ENCODE results near the gene PCDHGA9. TPM values are rescaled to one million over a fixed set of nuclear protein-coding genes. Genes with fewer than 3 reads are reported as not detected.
A peak's percentile ranks its signal among the peaks of the same experiment; 100 is the strongest.

Gene PCDHGA9
- polyA plus RNA-seq (2012; ENCODE audit: insufficient read length, low read depth) = 0.16 TPM

DNA sequence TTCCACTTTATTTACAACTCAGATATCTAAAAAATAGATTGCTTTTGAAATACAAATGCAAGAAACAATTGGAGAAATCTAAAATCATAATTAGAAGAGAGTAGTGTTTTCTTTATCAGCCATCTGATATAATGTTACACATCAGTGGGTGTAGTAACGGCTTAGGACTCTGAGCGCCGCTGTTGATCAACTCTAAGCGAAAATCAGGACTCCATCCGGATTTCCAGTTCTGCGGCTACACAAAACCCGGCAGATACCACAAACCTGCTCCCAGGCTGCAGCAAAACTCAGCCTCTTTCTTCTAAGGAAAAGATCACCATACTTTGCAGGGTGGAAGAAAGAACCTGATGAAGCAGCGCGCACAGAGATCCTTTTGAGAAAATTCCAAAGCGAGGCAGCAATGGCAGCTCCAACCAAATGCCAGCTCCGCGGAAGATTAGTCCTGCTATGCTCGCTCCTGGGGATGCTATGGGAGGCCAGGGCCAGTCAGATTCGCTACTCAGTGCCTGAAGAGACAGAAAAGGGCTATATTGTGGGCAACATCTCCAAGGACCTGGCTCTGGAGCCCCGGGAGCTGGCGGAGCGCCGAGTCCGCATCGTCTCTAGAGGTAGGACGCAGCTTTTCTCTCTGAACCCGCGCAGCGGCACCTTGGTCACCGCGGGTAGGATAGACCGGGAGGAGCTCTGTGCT lies at the start of gene PCDHGA9:
Gene PCDHGA9, plus strand, starts transcription at position 226 of the 691 bp plus-strand sequence. Its CDS starts 175 bp downstream, at position 401.
- TF ChIP-seq, protein P1, sequence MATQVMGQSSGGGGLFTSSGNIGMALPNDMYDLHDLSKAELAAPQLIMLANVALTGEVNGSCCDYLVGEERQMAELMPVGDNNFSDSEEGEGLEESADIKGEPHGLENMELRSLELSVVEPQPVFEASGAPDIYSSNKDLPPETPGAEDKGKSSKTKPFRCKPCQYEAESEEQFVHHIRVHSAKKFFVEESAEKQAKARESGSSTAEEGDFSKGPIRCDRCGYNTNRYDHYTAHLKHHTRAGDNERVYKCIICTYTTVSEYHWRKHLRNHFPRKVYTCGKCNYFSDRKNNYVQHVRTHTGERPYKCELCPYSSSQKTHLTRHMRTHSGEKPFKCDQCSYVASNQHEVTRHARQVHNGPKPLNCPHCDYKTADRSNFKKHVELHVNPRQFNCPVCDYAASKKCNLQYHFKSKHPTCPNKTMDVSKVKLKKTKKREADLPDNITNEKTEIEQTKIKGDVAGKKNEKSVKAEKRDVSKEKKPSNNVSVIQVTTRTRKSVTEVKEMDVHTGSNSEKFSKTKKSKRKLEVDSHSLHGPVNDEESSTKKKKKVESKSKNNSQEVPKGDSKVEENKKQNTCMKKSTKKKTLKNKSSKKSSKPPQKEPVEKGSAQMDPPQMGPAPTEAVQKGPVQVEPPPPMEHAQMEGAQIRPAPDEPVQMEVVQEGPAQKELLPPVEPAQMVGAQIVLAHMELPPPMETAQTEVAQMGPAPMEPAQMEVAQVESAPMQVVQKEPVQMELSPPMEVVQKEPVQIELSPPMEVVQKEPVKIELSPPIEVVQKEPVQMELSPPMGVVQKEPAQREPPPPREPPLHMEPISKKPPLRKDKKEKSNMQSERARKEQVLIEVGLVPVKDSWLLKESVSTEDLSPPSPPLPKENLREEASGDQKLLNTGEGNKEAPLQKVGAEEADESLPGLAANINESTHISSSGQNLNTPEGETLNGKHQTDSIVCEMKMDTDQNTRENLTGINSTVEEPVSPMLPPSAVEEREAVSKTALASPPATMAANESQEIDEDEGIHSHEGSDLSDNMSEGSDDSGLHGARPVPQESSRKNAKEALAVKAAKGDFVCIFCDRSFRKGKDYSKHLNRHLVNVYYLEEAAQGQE (IDR thresholded peaks at IDR 0.05; ENCODE audit: insufficient read depth in 1 of 2, low read depth in 2 of 2, low read length in 2 of 2) = no peak
- no peak for TF ChIP-seq POLR2AphosphoS5 (IDR thresholded peaks at IDR 0.05; ENCODE audit: low read depth, low read length)
- TF ChIP-seq SIN3A (IDR thresholded peaks at IDR 0.05; ENCODE audit: borderline replicate concordance, insufficient read depth, low read length) = no peak
- no peak for TF ChIP-seq TAF1 (IDR thresholded peaks at IDR 0.05; ENCODE audit: borderline replicate concordance, insufficient read depth, low read length)
- TF ChIP-seq FOXP2 (optimal IDR thresholded peaks at IDR 0.05; ENCODE audit: borderline replicate concordance, extremely low read depth, extremely low read length, insufficient read depth) = no peak

DNA sequence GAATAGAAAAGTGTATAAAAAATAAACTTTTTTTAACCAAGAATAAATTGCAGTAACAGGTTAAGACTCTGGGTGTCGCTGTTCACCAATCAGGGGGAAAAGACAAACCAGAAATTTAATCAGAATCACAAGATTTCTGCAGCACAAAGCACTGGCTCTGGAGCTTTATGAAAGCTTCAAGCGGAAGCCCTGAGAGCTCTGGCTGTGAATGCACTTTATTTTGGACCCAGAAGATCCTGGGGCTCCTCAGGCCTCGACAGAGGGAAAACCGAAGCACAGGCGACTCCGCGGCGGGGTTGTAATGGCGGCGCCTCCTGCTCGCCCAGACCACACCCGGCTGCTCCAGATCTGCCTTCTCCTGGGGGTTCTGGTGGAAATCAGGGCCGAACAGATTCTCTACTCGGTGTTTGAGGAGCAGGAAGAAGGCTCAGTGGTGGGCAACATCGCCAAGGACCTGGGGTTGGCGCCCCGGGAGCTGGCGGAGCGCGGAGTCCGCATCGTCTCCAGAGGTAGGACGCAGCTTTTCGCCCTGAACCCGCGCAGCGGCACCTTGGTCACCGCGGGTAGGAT lies 47.6 kb upstream of the PCDHGA9 start, which contains the start of gene PCDHGA4:
Gene PCDHGA4, plus strand, starts transcription at position 122 of the 570 bp plus-strand sequence. Its CDS starts 87 bp downstream, at position 209.
- no peak for TF ChIP-seq TAF1 (IDR thresholded peaks at IDR 0.05; ENCODE audit: borderline replicate concordance, insufficient read depth, low read length)

GRCh38 chr5:141355641-141356040 lies 46.9 kb upstream of the PCDHGA9 start:
- no peak for TF ChIP-seq FOXP2 (optimal IDR thresholded peaks at IDR 0.05; ENCODE audit: borderline replicate concordance, extremely low read depth, extremely low read length, insufficient read depth)
- TF ChIP-seq TAF1 (IDR thresholded peaks at IDR 0.05; ENCODE audit: borderline replicate concordance, insufficient read depth, low read length) = no peak
- TF ChIP-seq SIN3A (IDR thresholded peaks at IDR 0.05; ENCODE audit: borderline replicate concordance, insufficient read depth, low read length) = no peak
- no peak for TF ChIP-seq POLR2AphosphoS5 (IDR thresholded peaks at IDR 0.05; ENCODE audit: low read depth, low read length)
- TF ChIP-seq, protein P1 (IDR thresholded peaks at IDR 0.05; ENCODE audit: insufficient read depth in 1 of 2, low read depth in 2 of 2, low read length in 2 of 2) = no peak

- TF ChIP-seq SIN3A (IDR thresholded peaks at IDR 0.05; ENCODE audit: borderline replicate concordance, insufficient read depth, low read length) (no peak), TAF1 (IDR thresholded peaks at IDR 0.05; ENCODE audit: borderline replicate concordance, insufficient read depth, low read length) (no peak), POLR2AphosphoS5 (IDR thresholded peaks at IDR 0.05; ENCODE audit: low read depth, low read length) (no peak), FOXP2 (optimal IDR thresholded peaks at IDR 0.05; ENCODE audit: borderline replicate concordance, extremely low read depth, extremely low read length, insufficient read depth) (no peak)
- TF ChIP-seq, protein P1 (IDR thresholded peaks at IDR 0.05; ENCODE audit: insufficient read depth in 1 of 2, low read depth in 2 of 2, low read length in 2 of 2) = no peak
Measured at GRCh38 chr5:141356133-141356532, 46.4 kb upstream of the PCDHGA9 start.

DNA sequence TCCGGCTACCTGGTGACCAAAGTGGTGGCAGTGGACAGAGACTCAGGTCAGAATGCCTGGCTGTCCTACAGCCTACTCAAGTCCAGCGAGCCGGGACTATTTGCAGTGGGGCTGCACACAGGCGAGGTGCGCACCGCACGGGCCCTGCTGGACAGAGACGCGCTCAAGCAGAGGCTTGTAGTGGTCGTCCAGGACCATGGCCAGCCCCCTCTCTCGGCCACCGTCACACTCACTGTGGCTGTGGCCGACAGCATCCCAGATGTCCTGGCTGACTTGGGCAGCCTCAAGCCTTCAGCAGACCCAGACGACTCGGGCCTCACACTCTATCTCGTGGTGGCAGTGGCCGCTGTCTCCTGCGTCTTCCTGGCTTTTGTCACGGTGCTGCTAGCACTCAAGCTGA lies 45.6 kb upstream of the PCDHGA9 start:
- TF ChIP-seq SIN3A (IDR thresholded peaks at IDR 0.05; ENCODE audit: borderline replicate concordance, insufficient read depth, low read length) (no peak), POLR2AphosphoS5 (IDR thresholded peaks at IDR 0.05; ENCODE audit: low read depth, low read length) (no peak), FOXP2 (optimal IDR thresholded peaks at IDR 0.05; ENCODE audit: borderline replicate concordance, extremely low read depth, extremely low read length, insufficient read depth) (no peak), TAF1 (IDR thresholded peaks at IDR 0.05; ENCODE audit: borderline replicate concordance, insufficient read depth, low read length) (no peak)
- TF ChIP-seq, protein P1 (IDR thresholded peaks at IDR 0.05; ENCODE audit: insufficient read depth in 1 of 2, low read depth in 2 of 2, low read length in 2 of 2) = peak in 1 of 2 experiments; percentile 53; a peak in 1 of 4 replicates
